Large intestine (tissue), 3 donors: Measurements from ENCODE around the gene C2. TPM values are rescaled to one million over a fixed set of nuclear protein-coding genes. Genes with fewer than 3 reads are reported as not detected.
"Not testable (repeated sequence)": the region's sequence is repeated elsewhere in the genome, so short reads cannot be mapped to it uniquely, and the experiment has no call there.

ENCODE experiments used
- DNase-seq, 2 donors: peaks; one replicate each; pipeline versions ENCODE4 v3.0.0 to v3.0.0-alpha.2; 2013
- H3K27ac ChIP-seq: one replicate; pipeline ENCODE4 v1.5.1; 2013; ENCODE audit warnings: low read length
- H3K27me3 ChIP-seq: 2 replicates; pipeline ENCODE4 v1.6.1; 2013; ENCODE audit warnings: low read length; ENCODE audit not compliant: control insufficient read depth, insufficient read depth
- H3K36me3 ChIP-seq: 2 replicates; pipeline ENCODE4 v1.6.1; 2013; ENCODE audit warnings: low read length; ENCODE audit not compliant: control insufficient read depth, insufficient read depth
- H3K4me1 ChIP-seq: one replicate; pipeline ENCODE4 v1.6.1; 2013; ENCODE audit warnings: low read length; ENCODE audit not compliant: control insufficient read depth, insufficient read depth
- H3K4me3 ChIP-seq: one replicate; pipeline ENCODE4 v1.5.1; 2013; ENCODE audit warnings: low read length
- H3K9me3 ChIP-seq: one replicate; pipeline ENCODE4 v1.6.1; 2013; ENCODE audit warnings: mild to moderate bottlenecking, low read depth, low read length, moderate library complexity; ENCODE audit not compliant: control insufficient read depth
- WGBS: methylation state at CpG from one replicate; pipeline ENCODE4 v1.1.5; 2013; ENCODE audit warnings: low lambda C conversion rate; ENCODE audit not compliant: insufficient coverage; 5-methylcytosine and 5-hydroxymethylcytosine counted together
- polyA plus RNA-seq: library from polyadenylated mRNA; unstranded; fragments of 120-200 nt; gene quantifications from one replicate; pipeline ENCODE4 v1.2.1, GENCODE V29; 2013

C2 gene
- polyA plus RNA-seq, 1 donor, result 9.3 TPM

DNA sequence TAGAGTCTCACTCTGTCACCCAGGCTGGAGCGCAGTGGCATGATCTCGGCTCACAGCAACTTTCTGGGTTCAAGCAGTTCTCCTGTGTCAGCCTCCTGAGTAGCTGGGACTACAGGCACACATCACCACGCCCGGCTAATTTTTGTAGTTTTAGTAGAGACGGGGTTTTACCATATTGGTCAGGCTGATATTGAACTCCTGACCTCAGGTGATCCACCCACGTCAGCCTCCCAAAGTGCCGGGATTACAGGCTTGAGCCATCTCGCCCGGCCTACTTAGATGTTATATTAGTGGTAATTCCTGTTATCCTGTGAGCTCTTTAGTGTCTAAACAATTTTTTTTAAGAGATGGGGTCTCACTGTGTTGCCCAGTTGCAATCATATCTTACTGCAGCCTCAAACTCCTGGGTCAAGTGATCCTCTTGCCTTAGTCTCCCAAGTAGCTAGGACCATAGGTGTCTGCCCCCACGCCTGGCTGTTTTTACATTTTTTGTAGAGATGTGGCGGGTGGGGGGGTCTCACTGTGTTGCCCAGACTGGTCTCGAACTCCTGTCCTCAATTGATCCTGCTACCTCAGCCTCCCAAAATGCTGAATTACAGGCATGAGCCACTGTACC lies 50.4 kb downstream of the C2 start:
- DNase-seq, result no peak

DNA sequence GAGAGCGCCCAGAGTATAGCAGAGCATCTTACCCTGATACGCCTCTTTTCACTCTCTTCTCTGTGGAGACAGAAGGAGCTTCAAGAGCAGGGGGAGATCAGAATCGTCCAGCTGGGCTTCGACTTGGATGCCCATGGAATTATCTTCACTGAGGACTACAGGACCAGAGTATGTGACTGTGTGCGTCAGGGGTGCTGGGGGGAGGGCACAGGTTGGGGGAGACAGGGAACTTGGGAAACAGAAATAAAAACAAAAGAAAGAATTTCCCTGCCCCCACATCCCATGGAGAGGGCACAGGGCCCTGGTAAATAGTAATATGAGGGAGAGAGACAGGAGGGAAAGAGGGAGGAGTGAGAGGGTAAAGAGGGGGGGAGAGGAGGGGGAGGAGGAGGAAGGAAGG lies 51.3 kb downstream of the C2 start:
- H3K27me3 ChIP-seq, result no peaks in the 10 kb centered on the region
- DNase-seq, result no peak
- H3K9me3 ChIP-seq, result peaks cover 12% of the 10 kb centered on the region
- H3K4me1 ChIP-seq, result no peaks in the 10 kb centered on the region
- H3K27ac ChIP-seq, result no peak overlapping the region
- H3K4me3 ChIP-seq, result no peak overlapping the region
- WGBS, result 70% methylated on average over 2 of the region's 5 CpGs
- H3K36me3 ChIP-seq, result peaks cover 15% of the 10 kb centered on the region

More for the DNA sequence above, 50.4 kb downstream of the C2 start:
- Histone ChIP-seq H3K27me3 (no peaks in the 10 kb centered on the region), H3K27ac (no peak overlapping the region), H3K4me1 (peaks cover 5% of the 10 kb centered on the region), H3K4me3 (no peak overlapping the region), H3K36me3 (peaks cover 15% of the 10 kb centered on the region), H3K9me3 (peaks cover 12% of the 10 kb centered on the region)
- WGBS, result no CpG with 5 or more reads among the region's 12 CpGs

DNA sequence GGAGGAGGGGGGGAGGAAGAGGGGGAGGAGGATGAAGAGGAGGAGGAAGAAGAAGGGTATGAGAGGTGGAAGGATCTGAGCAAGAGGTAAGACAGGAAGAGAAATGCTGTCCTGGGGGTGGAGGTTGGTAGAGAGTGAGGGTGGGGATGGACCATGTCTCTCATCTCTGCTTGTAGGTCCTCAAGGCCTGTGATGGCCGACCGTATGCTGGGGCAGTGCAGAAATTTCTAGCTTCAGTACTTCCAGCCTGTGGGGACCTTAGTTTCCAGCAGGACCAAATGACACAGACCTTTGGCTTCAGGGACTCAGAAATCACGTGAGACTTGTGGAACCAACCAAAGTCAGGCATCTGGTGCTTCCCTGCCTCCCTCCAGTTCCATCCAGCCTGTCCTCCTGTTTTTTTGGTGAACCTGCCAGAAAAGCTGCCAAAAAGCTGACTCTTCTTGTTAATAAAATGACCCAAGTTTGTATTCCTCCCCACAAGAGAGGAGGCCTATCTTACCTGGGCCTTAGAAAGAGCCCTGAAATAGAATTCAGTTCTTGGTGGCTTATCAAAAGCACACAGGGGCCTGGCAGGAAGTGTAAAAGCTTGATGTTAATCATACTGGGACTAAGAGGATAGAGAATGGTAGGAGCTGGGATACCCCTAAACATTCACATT lies 51.9 kb downstream of the C2 start:
- Histone ChIP-seq H3K36me3 (peaks cover 15% of the 10 kb centered on the region), H3K27me3 (no peaks in the 10 kb centered on the region), H3K9me3 (peaks cover 12% of the 10 kb centered on the region), H3K27ac (no peak overlapping the region), H3K4me1 (no peaks in the 10 kb centered on the region), H3K4me3 (no peak overlapping the region)
- no peak for DNase-seq
- WGBS, result no CpG with 5 or more reads among the region's 3 CpGs

DNA sequence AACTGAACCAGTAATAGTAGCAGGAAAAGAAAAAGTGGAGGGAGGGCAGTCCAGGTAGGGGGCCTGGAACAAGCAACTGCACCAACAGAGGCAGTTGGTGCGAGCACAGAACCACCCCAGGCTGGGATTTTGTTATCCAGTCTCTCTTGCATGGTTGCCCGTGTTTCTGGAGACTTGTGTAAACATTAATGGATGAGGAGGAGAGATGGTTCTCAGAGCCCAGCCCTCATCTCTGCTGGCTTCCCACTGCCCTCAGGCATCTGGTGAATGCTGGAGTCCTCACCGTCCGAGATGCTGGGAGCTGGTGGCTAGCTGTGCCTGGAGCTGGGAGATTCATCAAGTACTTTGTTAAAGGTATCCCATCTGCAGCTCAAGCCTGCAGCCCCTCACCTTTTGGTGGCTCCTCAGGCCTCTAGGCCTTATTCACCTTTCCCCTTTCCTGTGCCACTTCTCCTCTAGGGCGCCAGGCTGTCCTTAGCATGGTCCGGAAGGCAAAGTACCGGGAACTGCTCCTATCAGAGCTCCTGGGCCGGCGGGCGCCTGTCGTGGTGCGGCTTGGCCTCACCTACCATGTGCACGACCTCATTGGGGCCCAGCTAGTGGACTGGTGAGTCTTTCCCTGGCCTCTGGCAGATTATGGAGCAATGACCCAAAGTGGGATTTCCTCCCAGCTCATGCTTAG lies 52.8 kb downstream of the C2 start:
- H3K9me3 ChIP-seq, result peaks cover 12% of the 10 kb centered on the region
- not testable (repeated sequence) for H3K27ac ChIP-seq, H3K27me3 ChIP-seq, H3K4me1 ChIP-seq, DNase-seq, H3K4me3 ChIP-seq
- no CpG with 5 or more reads among the region's 13 CpGs for WGBS
- peaks cover 15% of the 10 kb centered on the region for H3K36me3 ChIP-seq

DNA sequence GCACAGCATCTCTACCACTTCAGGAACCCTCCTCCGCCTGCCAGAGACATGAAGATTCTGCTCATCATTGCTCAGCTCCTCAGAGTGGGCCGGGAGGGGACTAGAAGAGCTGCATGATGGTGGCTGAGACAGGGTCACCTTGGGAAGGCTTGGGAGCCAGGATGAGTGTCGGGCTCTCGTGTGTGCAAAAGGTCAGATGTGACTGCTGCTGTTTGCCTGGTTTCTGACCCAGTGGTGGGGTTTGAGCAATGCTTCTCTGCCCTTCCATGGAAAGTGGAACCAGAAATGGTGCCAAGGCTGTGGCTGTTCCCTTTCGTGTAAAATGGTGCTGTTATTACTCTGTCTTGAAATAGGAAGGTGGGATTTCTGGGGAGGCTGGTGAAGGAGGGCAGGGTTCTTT lies 53.5 kb downstream of the C2 start:
- not testable (repeated sequence) for H3K4me3 ChIP-seq, H3K27me3 ChIP-seq, H3K27ac ChIP-seq, DNase-seq, H3K4me1 ChIP-seq
- no CpG with 5 or more reads among the region's 5 CpGs for WGBS
- Histone ChIP-seq H3K9me3 (peaks cover 11% of the 10 kb centered on the region), H3K36me3 (peaks cover 15% of the 10 kb centered on the region)

DNA sequence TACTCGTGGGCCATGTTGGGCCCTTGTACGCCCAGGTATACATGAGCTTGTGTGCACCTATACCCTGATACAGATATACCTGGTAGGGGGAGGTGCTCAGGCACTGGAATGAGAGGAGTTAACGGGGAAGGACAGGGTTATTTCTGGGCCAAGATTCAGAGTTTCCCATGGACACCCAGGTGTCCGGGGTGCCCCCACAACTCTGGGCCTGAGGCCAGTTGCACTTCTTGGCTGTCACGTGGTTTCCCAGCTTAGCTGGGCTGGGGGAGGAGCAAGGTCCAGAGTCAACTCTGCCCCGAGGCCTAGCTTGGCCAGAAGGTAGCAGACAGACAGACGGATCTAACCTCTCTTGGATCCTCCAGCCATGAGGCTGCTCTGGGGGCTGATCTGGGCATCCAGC lies 54.2 kb downstream of the C2 start, which contains the start of gene C4A:
C4A (plus strand) TSS at position 314 of the 400 bp plus-strand sequence; CDS start at position 365, 51 bp downstream.
- WGBS, result no CpG with 5 or more reads among the region's 7 CpGs
- H3K9me3 ChIP-seq, H3K27me3 ChIP-seq, H3K27ac ChIP-seq, H3K4me1 ChIP-seq, DNase-seq, H3K4me3 ChIP-seq: not testable (repeated sequence)
- peaks cover 15% of the 10 kb centered on the region for H3K36me3 ChIP-seq

DNA sequence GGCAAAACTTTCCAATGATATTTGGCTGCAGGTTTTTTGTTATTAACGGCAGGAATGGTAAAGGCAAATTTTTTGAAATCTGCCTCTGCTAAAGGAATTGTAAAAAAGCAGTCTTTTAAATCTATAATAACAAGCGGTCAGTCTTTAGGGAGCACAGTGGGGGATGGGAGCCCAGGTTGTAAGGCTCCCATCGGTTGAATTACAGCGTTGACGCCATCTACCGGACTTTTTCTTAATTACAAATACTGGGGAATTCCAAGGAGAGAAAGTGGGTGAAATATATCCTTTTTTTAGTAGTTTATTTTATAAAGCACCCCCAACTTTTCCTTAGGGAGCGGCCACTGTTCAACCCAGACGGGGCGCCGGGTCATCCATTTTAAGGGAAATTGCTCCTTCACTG lies 61.8 kb downstream of the C2 start:
- not testable (repeated sequence) for H3K4me1 ChIP-seq, H3K9me3 ChIP-seq, H3K27me3 ChIP-seq, DNase-seq, H3K4me3 ChIP-seq, H3K27ac ChIP-seq, H3K36me3 ChIP-seq
- WGBS, result no CpG with 5 or more reads among the region's 10 CpGs

DNA sequence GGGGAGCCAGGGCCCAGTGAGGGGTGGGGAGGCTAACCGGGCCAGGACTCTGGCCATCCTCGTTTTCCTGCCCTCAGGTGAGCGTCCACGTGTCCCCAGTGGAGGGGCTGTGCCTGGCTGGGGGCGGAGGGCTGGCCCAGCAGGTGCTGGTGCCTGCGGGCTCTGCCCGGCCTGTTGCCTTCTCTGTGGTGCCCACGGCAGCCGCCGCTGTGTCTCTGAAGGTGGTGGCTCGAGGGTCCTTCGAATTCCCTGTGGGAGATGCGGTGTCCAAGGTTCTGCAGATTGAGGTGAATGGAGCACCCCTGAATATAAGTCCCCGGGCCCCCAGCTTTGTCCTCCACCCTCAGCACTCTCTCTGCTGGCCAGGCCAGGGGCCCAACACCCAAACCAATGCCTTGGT lies 66.9 kb downstream of the C2 start:
- not testable (repeated sequence) for H3K9me3 ChIP-seq, H3K27me3 ChIP-seq, H3K27ac ChIP-seq, H3K4me1 ChIP-seq, H3K36me3 ChIP-seq, DNase-seq, H3K4me3 ChIP-seq
- WGBS, result no CpG with 5 or more reads among the region's 14 CpGs

Other genes starting within 250 kb of the C2 start
- 2.6 TPM for gene LY6G5C, start 246.7 kb upstream of the C2 start, polyA plus RNA-seq
- gene ABHD16A, start 224.4 kb upstream of the C2 start, polyA plus RNA-seq, result 62.5 TPM
- 0.07 TPM for gene LY6G6F, start 220.9 kb upstream of the C2 start, polyA plus RNA-seq
- gene LY6G6D, start 212.4 kb upstream of the C2 start, polyA plus RNA-seq, result 0.19 TPM
- gene LY6G6C, start 206.0 kb upstream of the C2 start, polyA plus RNA-seq, result 0.25 TPM
- gene MPIG6B, start 204.3 kb upstream of the C2 start, polyA plus RNA-seq, result 0.88 TPM
- 82.6 TPM for gene DDAH2, start 198.4 kb upstream of the C2 start, polyA plus RNA-seq
- 486 TPM for gene CLIC1, start 191.2 kb upstream of the C2 start, polyA plus RNA-seq
- 51.0 TPM for gene MSH5, start 187.7 kb upstream of the C2 start, polyA plus RNA-seq
- 15.0 TPM for gene SAPCD1, start 165.1 kb upstream of the C2 start, polyA plus RNA-seq
- gene VWA7, start 150.4 kb upstream of the C2 start, polyA plus RNA-seq, result 10.1 TPM
- gene VARS1, start 132.0 kb upstream of the C2 start, polyA plus RNA-seq, result 34.2 TPM
- gene LSM2, start 120.8 kb upstream of the C2 start, polyA plus RNA-seq, result 51.4 TPM
- gene HSPA1L, start 112.4 kb upstream of the C2 start, polyA plus RNA-seq, result 2.8 TPM
- gene HSPA1A, start 112.2 kb upstream of the C2 start, polyA plus RNA-seq, result 115 TPM
- gene HSPA1B, start 100.0 kb upstream of the C2 start, polyA plus RNA-seq, result 241 TPM
- 174 TPM for gene NEU1, start 64.9 kb upstream of the C2 start, polyA plus RNA-seq
- gene SLC44A4, start 48.7 kb upstream of the C2 start, polyA plus RNA-seq, result 157 TPM
- gene EHMT2, start 30.0 kb upstream of the C2 start, polyA plus RNA-seq, result 50.5 TPM
- 11.8 TPM for gene ZBTB12, start 25.6 kb upstream of the C2 start, polyA plus RNA-seq
- 37.1 TPM for gene CFB, start 18.4 kb downstream of the C2 start, polyA plus RNA-seq
- gene NELFE, start 31.3 kb downstream of the C2 start, polyA plus RNA-seq, result 77.7 TPM
- gene SKIC2, start 31.5 kb downstream of the C2 start, polyA plus RNA-seq, result 52.6 TPM
- gene DXO, start 44.4 kb downstream of the C2 start, polyA plus RNA-seq, result 20.0 TPM
- gene C4A, start 54.3 kb downstream of the C2 start, polyA plus RNA-seq, result 92.9 TPM
- 91.2 TPM for gene C4B, start 87.1 kb downstream of the C2 start, polyA plus RNA-seq
- gene CYP21A2, start 110.7 kb downstream of the C2 start, polyA plus RNA-seq, result 1.5 TPM
- 17.5 TPM for gene TNXB, start 181.6 kb downstream of the C2 start, polyA plus RNA-seq
- gene ATF6B, start 200.5 kb downstream of the C2 start, polyA plus RNA-seq, result 84.4 TPM
- gene FKBPL, start 202.6 kb downstream of the C2 start, polyA plus RNA-seq, result 5.1 TPM
- gene PRRT1, start 224.2 kb downstream of the C2 start, polyA plus RNA-seq, result 5.3 TPM
- 31.0 TPM for gene PPT2, start 226.4 kb downstream of the C2 start, polyA plus RNA-seq
- 29.1 TPM for gene EGFL8, start 236.9 kb downstream of the C2 start, polyA plus RNA-seq
- gene AGPAT1, start 248.4 kb downstream of the C2 start, polyA plus RNA-seq, result 109 TPM